Thoracic aorta (tissue), 2 donors: Measurements from ENCODE around the gene ATF5. TPM values are rescaled to one million over a fixed set of nuclear protein-coding genes. Genes with fewer than 3 reads are reported as not detected.

Experiments used
- ATAC-seq: fragments of 150-250 bp; one replicate; pipeline ENCODE4 v1.8.0; 2017; ENCODE audit warnings: low read depth; ENCODE audit not compliant: insufficient number of reproducible peaks, low FRiP score
- DNase-seq: peaks from one replicate; pipeline ENCODE4 v3.0.0-alpha.2; 2020; ENCODE audit warnings: low spot score
- H3K27ac ChIP-seq, 2 donors: fragments of 200-600 bp; sonication (generic); 1 replicate in 1 of 2; 2 replicates in 1 of 2; pipeline ENCODE4 v1.5.1; 2016; ENCODE audit warnings: mild to moderate bottlenecking in 2 of 2, moderate library complexity in 2 of 2
- H3K27me3 ChIP-seq: fragments of 200-600 bp; sonication (generic); replicated peaks from 2 replicates; pipeline ENCODE4 v1.6.0; 2016; ENCODE audit warnings: mild to moderate bottlenecking; ENCODE audit not compliant: insufficient read depth
- H3K36me3 ChIP-seq: fragments of 200-600 bp; sonication (generic); one replicate; pipeline ENCODE4 v1.5.1; 2016
- H3K4me1 ChIP-seq, 2 donors: fragments of 200-600 bp; sonication (generic); 1 replicate in 1 of 2; 2 replicates in 1 of 2; pipeline versions ENCODE4 v1.5.1 to v1.6.0; 2016; ENCODE audit warnings: low read depth in 2 of 2, mild to moderate bottlenecking in 1 of 2; ENCODE audit not compliant: control insufficient read depth in 1 of 2
- H3K4me3 ChIP-seq: fragments of 200-600 bp; sonication (generic); 2 replicates; pipeline ENCODE4 v1.5.1; 2016; ENCODE audit warnings: mild to moderate bottlenecking
- H3K9me3 ChIP-seq: fragments of 200-600 bp; sonication (generic); 2 replicates; pipeline ENCODE4 v1.5.1; 2016
- total RNA-seq, 2 donors: library from RNA; depleted of rRNA; stranded (reverse); fragments of >200 nt; gene quantifications; one replicate each; pipeline versions ENCODE4 v1.1.0 to v1.2.3, GENCODE V29; 2016
- TF ChIP-seq, protein P1 (sequence below): fragments of 200-600 bp; sonication (generic); IDR thresholded peaks from one replicate; pipeline ENCODE4 v1.5.1; 2019; ENCODE audit warnings: antibody characterized with exemption

ATF5 gene
- total RNA-seq, 2 donors from 2014 or later: 8.4 to 9.8 TPM

DNA sequence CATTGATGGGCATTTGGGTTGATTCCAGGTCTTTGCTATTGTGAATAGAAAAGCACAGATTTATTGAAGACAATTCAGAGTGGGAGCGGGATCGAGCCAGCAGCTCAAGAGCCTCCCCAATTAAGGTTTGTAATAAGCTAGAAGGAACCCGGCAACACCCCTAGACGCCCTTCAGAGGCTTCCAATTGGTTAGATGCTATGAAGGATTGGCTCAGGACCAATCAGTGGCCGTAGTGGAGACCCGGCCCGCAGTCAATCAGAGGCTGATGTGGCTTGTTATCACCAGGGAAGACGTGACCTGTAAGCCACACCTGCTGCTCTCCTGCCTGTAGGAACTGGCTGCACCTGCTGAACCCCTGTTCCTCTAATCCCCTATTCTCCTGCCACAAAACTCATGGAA lies 17.4 kb downstream of the ATF5 start:
- H3K36me3 ChIP-seq: no peaks in the 10 kb centered on the region
- no peaks in the 10 kb centered on the region for H3K9me3 ChIP-seq
- H3K27me3 ChIP-seq: no peaks in the 10 kb centered on the region
- no peak for ATAC-seq
- no peak overlapping the region for H3K27ac ChIP-seq
- TF ChIP-seq, protein P1, sequence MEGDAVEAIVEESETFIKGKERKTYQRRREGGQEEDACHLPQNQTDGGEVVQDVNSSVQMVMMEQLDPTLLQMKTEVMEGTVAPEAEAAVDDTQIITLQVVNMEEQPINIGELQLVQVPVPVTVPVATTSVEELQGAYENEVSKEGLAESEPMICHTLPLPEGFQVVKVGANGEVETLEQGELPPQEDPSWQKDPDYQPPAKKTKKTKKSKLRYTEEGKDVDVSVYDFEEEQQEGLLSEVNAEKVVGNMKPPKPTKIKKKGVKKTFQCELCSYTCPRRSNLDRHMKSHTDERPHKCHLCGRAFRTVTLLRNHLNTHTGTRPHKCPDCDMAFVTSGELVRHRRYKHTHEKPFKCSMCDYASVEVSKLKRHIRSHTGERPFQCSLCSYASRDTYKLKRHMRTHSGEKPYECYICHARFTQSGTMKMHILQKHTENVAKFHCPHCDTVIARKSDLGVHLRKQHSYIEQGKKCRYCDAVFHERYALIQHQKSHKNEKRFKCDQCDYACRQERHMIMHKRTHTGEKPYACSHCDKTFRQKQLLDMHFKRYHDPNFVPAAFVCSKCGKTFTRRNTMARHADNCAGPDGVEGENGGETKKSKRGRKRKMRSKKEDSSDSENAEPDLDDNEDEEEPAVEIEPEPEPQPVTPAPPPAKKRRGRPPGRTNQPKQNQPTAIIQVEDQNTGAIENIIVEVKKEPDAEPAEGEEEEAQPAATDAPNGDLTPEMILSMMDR: no peak
- no peak for DNase-seq
- H3K4me1 ChIP-seq: peaks cover 0 to 3% of the 10 kb centered on the region in 2 donors
- H3K4me3 ChIP-seq: no peak overlapping the region

DNA sequence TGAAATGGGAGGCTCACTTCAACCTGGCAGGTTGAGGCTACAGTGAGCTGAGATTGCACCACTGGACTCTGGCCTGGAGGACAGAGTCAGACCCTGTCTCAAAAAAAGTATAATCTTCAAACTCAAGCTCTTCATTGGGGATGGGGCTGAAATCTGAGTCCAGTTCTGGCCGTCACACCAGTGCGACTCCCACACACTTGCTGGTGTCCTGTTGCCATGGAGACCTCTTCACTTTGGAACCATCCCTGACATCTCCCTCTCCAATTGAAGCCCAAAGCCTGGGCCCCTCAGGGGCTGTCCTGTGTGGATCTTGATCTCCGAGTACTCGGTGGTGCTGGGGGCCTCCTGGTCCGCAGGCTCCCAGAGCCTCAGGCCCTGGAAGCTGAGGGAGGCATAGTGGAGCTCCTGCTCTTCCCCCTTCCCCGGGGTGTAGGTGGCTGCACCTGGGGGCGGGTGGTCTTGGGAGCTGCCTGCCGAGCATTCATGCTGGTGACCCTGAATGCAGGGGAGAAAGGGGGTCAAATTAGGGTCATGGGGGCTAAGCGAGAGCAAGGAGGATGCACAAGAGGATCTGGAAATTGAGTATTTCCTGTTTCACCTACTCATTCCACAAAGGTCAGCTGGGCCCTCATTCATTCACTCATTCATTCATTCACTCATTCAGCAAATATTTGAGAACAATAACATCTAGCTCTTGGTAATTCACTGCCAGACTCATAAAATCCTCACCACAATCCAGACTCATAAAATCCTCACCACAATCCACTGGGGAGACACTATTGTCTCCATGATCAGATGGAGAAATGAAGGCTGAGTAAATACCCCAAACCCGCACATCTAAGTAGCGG lies 21.0 kb downstream of the ATF5 start:
- Histone ChIP-seq H3K27ac (no peak overlapping the region), H3K4me3 (no peak overlapping the region), H3K36me3 (no peaks in the 10 kb centered on the region), H3K27me3 (no peaks in the 10 kb centered on the region), H3K4me1 (peaks cover 22 to 36% of the 10 kb centered on the region in 2 donors), H3K9me3 (no peaks in the 10 kb centered on the region)
- TF ChIP-seq, protein P1: no peak
- no peak for ATAC-seq
- DNase-seq: no peak

DNA sequence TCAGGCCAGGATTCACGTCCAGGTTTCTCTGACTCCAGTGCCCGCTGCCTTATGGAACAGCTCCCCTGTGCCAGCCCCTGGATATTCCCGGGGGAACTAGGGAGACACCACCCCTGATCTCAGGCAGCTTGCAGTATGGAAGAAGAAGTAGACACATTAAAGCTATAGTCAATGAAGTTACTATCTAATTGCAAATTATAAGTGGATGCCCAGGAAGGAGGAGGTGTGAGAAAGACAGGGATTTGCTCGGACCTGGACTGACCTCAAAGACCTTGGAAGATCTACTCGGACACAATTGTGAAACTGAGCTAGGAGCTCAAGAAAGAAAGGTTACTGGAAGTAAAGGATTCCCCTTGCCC lies 21.6 kb downstream of the ATF5 start:
- Histone ChIP-seq H3K4me1 (peaks cover 27 to 42% of the 10 kb centered on the region in 2 donors), H3K36me3 (no peaks in the 10 kb centered on the region), H3K9me3 (no peaks in the 10 kb centered on the region), H3K27me3 (no peaks in the 10 kb centered on the region), H3K27ac (no peak overlapping the region), H3K4me3 (no peak overlapping the region)
- DNase-seq (no peak), ATAC-seq (no peak)
- TF ChIP-seq, protein P1: no peak

DNA sequence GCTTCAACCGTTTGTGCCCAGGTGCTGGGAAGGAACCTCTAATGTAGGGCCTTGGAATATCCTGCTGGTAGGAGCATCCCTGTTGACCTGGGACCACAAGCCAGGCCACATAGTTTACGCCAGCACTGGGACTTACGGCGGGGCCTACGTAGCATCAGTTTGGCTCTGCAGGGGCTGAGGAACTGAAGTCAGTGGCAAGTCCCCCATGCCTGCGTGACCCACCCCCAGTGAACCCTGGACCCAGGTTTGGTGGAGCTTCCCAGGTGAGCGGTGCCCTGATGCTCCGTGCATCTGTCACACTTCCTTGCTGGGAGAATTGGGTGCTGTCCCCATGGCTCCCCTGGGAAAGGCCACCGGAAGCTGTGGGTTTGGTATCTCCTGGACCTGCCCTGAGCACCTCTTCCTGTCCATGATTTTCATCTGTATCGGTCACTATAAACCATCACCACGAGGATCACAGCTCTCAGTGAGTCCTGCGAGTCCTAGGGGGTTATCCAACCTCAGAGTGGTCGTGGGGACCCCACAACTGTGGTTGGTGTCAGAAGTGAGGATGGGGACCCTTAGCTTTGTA lies 22.0 kb downstream of the ATF5 start:
- H3K27ac ChIP-seq: no peak overlapping the region
- H3K36me3 ChIP-seq: no peaks in the 10 kb centered on the region
- no peaks in the 10 kb centered on the region for H3K27me3 ChIP-seq
- TF ChIP-seq, protein P1: no peak
- no peaks in the 10 kb centered on the region for H3K9me3 ChIP-seq
- DNase-seq (no peak), ATAC-seq (no peak)
- H3K4me3 ChIP-seq: no peak overlapping the region
- peaks cover 27 to 43% of the 10 kb centered on the region in 2 donors for H3K4me1 ChIP-seq

DNA sequence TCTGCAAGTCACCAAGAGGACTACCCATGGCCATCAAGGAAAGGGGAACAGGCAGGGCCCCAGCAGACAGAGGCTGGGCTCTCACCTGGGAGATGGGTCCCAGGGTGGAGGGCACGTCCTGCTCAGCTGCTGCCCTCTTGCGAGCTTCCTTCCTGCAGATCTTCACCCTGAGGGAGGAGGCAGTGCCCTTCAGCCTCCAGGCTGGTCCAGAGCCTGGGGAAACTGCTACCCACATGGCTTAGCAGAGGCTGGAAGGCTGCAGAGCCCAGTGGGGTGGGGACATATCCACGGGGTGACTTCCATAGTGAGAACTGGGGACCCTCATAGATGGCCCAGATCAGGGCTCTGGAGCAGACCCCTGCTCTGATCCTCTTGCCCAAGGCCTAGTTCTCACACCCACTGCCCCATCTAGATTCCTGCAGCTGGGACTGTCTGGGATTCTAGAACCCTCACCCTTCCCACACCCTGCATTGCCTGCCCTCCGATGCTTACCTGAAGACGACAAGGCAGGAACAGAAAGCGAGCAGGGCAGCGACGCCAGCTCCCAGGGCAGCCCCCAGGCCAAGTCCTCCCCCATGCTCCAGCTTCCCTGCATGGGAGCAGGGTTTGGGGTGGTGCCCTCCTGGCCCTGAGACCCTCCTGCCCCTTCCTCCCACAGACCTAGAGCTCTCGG lies 22.9 kb downstream of the ATF5 start:
- H3K27ac ChIP-seq: no peak overlapping the region
- H3K27me3 ChIP-seq: no peaks in the 10 kb centered on the region
- TF ChIP-seq, protein P1: no peak
- no peak overlapping the region for H3K4me3 ChIP-seq
- no peaks in the 10 kb centered on the region for H3K9me3 ChIP-seq
- DNase-seq (no peak), ATAC-seq (no peak)
- peaks cover 27 to 43% of the 10 kb centered on the region in 2 donors for H3K4me1 ChIP-seq
- no peaks in the 10 kb centered on the region for H3K36me3 ChIP-seq
